ENCODE results near the gene GABBR1.
A peak's percentile ranks its signal among the peaks of the same experiment; 100 is the strongest.

The GABBR1 gene

GRCh38 chr6:29527126-29527525 is 105.9 kb downstream of the GABBR1 start:
- no peak for DNase-seq (ENCODE audit: low read depth)

GRCh38 chr6:29525311-29525639 is 107.7 kb downstream of the GABBR1 start:
- no peak for DNase-seq (ENCODE audit: low read depth)

DNA sequence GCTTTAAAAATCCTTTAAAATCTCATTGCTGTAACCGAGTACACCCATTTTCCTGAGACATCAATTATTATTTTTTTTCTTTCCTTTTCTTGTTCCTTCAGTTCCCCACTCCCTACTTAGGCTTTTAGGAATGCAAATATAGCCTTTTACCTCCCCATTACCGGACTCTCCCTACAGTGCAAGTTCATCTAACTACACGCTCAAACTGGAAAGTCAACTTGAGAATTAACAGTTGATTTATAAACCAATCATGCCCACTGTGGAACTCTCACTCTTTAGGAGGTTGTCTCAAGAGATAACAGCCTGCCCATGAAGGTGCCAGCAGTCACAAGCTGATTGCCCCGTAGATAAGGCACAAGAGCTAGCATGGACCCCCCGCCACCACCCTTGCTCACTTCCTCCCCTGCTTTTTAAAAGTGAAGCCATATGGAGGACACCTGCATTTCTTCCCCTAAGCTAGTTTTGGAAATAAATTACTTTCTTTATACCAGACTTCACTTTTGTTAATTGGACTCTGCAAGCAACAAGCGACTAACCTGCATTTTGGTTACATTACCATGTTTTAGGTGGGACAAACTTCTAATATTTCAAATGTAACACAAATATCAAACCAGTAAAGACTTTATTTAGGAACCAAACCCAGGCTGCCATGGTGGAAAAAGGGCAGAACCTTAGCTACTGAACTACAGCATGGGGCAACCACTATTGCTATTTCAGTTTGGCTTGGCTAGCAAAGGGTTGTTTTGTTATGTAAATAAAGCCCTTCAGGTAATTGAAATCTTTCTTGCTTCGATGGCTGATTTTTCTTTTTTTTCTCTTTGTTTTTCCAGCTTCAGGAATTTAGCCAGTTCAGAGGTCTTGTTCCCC is 108.3 kb downstream of the GABBR1 start:
- DNase-seq (ENCODE audit: low read depth): no peak

GRCh38 chr6:29524044-29524443 is 108.9 kb downstream of the GABBR1 start:
- no peak for DNase-seq (ENCODE audit: low read depth)

GRCh38 chr6:29522227-29522626 is 110.8 kb downstream of the GABBR1 start:
- DNase-seq (ENCODE audit: low read depth): no peak

DNA sequence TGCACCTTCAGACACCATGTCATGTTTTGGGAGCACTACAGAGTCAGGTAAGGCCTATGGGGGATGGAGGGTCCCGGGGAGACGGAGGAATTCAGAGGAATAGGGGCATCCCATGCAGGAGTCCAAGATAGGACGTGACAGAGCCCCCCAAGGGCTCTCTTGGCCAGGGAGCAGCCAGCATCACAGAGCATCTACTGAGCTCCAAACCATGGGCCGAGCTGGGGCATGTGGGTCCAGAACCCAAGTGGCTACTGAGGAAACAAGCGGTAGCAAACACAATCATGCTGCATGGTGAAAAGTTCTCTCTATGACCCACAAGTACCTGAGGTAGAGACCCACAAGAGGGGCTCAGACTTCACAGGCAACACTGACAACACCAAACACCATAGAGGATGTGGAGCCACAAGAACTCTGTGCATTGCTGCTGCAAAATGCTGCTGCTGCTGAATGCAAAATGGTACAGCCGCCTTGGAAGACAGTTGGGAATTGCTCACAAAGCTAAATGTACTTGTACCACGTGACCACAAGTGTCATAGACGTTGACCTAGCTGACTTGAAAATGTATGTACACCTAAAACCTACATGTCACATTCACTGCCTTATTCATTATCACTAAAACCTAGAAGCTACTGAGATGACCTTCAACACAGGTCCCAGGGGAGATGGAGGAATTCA is 111.8 kb downstream of the GABBR1 start:
- DNase-seq (ENCODE audit: low read depth): no peak

- no peak for DNase-seq (ENCODE audit: low read depth)
Observed at GRCh38 chr6:29520232-29520631, 112.8 kb downstream of the GABBR1 start.

GRCh38 chr6:29519291-29520010 is 113.5 kb downstream of the GABBR1 start:
- DNase-seq (ENCODE audit: low read depth): no peak

DNA sequence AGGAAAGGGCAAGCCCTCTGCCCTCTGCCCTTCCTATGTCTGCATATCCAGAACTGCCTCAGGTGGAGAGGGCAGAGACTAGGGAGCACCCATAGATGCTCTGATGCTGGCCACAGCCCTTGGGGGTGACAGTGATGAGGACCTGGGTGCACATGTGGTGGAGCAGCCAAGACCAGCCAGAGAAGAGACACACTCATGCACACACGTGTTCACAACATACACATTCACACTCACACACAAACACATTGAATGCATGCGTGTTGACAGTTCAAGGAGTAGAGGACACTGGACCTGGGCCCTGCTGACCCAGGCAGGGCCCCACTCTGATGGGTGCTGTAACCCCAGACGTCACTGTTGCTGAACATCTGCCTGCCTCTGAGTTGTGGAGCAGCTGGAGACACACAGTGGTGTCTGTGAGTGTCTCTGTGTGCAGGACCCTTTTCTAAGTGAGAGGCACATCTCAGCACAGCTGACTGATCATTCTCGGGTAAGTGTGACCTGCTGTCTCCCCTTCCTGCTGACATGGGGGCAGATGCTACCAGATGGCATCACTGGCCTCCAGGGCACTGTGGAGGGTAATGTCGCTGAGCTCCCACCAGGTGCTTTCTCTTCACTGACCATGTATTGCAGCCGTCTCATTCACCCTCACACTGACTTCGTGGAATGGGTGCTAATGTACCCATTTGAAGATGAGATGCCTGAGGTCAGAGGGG is 115.1 kb downstream of the GABBR1 start:
- DNase-seq (ENCODE audit: low read depth): no peak

DNA sequence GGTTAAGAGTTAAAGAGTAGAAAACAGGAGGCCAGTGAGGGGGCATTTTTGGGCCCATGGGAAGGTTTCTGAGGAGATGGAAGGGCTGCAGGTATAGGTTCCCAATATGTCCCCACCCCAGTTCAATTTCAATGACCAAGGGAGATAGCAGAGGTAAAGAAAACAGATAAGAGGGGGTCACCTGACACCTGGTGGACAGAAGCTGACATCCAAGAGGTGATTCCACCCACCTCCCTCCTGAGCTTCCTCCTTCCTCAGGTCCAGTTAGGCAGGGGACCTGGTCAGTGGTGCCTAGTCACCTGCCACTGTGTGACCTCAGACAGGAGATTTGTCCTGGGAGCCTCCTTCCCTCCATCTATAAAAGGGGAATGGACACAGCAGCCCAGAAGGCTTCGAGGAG is 115.7 kb downstream of the GABBR1 start:
- no peak for DNase-seq (ENCODE audit: low read depth)

GRCh38 chr6:29516108-29516507 is 116.9 kb downstream of the GABBR1 start:
- peak; percentile 53 for DNase-seq (ENCODE audit: low read depth)

GRCh38 chr6:29510746-29511300 is 122.2 kb downstream of the GABBR1 start:
- no peak for DNase-seq (ENCODE audit: low read depth)

DNA sequence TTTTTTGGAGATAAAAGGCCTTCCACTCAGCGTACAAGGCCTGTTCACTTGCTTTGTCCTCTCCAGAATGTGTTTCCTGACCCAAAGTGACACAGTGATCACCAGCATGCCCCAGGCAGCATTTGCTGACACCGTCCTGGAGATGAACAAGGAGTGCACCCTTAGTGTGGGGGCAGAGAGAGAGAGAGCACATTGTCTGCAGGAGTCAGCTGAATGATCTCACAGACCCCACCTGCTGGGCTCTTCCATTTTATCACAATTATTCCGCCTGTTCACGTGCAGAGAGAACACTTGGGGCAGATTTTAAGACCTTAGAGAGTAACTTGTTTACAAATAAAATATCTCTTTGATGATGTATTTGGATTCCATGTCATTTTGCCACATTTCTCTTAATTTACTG is 122.8 kb downstream of the GABBR1 start:
- DNase-seq (ENCODE audit: low read depth): no peak

Data from iris pigment epithelial cell (primary cell).